GM21447 (cell line): ENCODE results near the gene SMPX.

Experiments used
- ATAC-seq: cut with Tn5 transposase; IDR thresholded peaks from one replicate; pipeline ENCODE4 v1.9.1; 2021; ENCODE audit not compliant: unreplicated experiment

The SMPX gene

DNA sequence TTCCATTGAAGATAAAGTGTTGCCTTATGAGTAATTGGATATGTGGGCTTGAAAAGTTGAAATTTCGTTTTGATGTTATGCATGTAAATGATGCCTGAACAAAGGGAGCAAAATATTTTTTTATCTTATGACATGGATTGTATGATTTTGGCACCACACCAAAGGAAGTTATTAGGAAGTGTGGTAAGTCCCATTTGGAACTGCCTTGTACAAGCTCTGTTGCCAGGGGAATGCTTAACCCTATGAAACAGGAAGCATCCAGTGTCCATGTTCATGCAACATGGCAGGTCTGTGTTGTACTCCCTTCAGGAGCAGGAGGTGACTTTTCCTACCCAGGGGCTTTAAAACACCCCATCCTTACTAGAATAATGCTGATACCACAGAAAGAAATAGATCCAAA lies 13.2 kb downstream of the SMPX start:
- ATAC-seq: no peak

DNA sequence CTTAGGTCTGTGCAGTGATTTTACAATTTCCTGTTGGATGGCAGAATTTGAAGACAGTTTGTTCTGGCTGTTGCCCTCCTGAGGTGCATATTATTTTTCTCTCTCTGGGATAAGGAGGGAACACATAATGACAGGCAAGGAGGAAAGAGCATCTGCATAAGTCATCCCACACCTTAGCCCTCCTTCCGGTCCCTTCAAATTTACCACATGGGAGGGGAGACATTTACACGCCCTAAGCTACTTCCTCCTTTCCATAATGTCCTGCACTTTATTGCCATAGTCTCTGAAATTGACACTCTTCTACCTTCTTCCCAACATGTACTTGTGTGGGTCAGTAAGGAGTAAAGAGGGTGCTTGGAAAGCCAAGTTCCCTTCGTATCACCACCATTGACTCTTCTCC lies 13.9 kb downstream of the SMPX start:
- ATAC-seq: no peak

- no peak for ATAC-seq
These were observed 15.8 kb downstream of the SMPX start for GRCh38 chrX:21741869-21742701.

DNA sequence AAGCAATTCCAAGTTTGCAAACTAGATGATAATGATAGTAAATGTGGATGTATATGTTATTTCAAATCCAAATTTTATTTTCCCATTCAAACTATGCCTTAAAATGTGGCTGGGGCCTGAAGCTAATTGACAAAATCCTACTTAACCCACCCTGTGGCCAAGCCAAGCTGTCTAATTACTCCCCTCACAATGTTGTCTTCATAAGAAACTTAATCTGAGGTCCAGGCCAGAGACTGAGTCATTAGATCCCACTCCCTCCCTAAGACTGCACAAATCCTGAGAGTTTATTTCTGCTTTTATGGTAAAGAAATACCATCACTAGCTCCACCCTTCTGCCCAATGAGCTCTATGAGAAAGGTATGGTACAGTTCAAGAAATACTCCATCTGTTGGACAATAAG lies 16.6 kb downstream of the SMPX start:
- no peak for ATAC-seq

GRCh38 chrX:21740329-21741274 lies 17.3 kb downstream of the SMPX start:
- ATAC-seq: no peak

- no peak for ATAC-seq
These were observed 19.0 kb downstream of the SMPX start for GRCh38 chrX:21738950-21739287.

GRCh38 chrX:21738210-21738949 lies 19.5 kb downstream of the SMPX start:
- ATAC-seq: no peak

DNA sequence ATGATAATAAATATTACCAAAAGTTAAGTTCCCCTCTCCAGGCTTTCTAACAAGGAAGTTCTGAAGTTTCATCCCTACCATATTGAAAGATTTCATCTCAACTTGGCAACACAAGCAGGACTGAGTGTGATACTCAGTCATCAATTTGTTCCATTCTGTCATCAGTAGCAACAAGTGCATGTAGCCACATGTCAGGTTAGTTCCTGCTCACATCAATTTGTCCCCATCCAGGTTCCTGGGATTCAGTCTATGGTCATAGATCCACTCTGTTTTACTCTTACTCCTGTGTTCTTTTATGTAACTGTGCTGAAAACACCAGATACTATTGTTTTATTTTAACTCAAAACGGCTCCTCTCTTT lies 22.2 kb downstream of the SMPX start:
- ATAC-seq: no peak

DNA sequence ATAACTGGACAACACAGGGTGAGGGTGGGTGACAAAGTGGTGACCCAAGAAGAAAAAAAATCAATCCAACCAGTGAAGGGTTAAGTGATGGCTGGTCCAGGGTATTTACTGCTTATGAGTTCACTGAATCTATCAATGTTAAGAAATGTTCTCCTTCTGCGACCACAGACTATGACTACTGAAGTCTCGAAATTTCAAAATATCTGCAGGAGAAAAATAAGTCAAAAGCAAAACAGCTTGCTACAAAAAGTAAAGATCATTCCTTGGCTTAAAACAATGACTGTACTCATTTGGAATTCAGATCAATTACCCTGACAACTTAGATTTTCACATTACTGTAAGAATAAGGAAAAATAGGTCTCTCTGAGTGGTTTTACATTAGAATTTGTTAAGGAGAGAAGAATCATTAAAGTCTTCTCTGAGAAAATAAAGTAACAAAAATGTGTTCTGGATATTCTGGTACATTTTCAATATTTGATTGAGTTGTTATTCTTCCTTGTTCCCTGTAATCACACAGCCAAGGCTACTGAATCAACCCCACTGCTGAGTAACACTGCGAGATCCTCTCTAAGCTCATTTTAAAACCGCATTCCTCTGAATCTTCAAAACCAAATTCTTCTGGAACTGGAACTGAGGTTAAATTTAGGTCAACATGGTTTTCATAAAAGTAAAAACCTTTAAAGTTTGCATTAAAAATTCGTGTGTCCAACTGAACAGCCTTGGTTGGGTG lies 22.7 kb downstream of the SMPX start:
- no peak for ATAC-seq

- ATAC-seq: no peak
These were observed 23.7 kb downstream of the SMPX start for GRCh38 chrX:21734175-21734574.

- ATAC-seq: no peak
These were observed 24.2 kb downstream of the SMPX start for GRCh38 chrX:21733705-21734104.

- ATAC-seq: no peak
These were observed 27.9 kb downstream of the SMPX start for GRCh38 chrX:21730026-21730425.

DNA sequence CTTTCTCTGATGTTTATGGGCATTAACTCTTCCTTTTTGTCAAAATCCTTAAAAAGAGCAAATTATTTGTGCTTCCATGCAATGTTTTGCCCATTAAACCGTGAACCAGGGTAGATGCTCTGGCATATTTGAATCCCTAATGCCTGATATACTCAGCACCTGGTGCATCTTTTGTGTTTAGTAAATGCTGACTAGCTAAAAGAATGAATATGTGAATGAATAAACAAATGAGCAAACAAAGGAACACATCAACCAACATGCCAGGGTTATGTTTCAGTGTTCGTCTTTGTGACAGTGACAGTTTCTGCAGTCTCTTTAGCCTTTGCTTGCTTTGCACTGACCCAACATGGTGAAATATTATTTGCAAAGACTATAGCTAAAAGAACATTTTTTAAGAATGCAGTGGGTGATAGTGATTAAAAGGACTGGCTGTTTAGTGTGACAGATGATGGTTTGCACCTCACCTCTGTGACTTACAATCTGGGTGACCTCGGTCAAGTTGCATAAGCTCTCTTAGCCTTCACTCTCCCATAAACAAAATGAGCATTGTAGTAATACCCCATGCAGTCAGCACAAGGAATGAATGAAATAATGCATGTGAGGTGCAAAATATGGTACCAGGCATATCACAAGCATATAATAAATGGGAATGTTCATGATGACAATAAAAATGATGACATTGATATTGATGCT lies 29.5 kb downstream of the SMPX start:
- ATAC-seq: no peak

GRCh38 chrX:21725916-21726315 lies 32.0 kb downstream of the SMPX start:
- no peak for ATAC-seq

GRCh38 chrX:21725496-21725895 lies 32.4 kb downstream of the SMPX start:
- no peak for ATAC-seq

DNA sequence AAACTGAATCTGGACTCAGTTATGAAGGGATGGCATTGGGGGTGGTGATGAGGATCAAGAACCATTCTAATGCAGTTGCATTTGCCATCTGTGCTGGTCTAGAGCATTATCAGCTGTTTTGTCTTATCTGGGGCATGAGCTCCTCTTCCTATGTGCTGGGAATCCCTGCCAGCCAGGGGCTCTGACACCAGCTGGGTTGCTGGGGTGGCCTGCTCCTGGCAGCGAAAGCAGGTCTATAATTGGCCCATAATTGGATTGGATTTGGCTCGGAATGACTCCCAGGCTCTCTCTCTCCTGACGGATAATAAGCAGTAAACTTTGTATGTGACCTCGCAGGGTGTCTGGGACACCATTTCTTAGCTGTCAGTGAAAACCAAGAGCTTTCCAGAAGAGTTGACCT lies 34.1 kb downstream of the SMPX start:
- no peak for ATAC-seq

DNA sequence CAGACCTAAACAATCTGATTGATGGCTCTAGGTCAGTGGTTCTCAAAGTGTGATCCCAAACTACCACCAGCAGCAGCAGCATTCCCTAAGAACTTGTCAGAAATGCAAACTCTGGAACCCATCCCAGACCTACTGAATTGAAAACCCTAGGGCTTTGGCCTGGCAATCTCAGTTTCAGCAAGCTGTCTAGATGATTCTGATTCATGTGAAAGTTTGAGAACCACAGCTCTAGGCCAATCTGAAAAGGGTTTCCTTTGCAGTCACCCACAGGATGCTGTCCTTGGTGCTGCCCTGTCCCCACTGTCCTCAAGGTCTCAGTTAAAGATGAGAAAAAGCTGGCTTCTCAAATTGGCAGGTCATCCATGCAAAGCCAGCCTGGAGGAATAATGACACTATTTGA lies 34.8 kb downstream of the SMPX start:
- ATAC-seq: no peak

GRCh38 chrX:21721195-21721594 lies 36.7 kb downstream of the SMPX start:
- no peak for ATAC-seq

DNA sequence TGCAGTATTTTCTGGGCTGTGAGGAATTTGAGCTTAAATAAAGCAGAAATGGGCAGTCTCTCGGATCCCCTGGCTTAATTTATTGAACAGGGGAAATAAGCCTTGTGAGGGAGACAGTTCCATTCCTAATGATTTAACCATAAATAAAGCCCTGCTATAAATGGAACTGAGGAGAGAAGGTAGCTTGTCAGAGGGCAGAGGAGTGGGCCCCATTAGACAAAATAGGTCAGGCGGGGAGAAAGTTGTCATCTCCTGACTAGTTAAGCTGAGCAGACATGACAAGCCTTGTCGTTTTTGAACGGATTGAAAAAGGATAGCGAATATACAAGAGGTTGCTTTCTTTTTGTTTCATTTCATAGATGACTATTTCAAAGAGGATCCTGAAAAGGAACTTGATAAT lies 39.3 kb downstream of the SMPX start:
- ATAC-seq: no peak

DNA sequence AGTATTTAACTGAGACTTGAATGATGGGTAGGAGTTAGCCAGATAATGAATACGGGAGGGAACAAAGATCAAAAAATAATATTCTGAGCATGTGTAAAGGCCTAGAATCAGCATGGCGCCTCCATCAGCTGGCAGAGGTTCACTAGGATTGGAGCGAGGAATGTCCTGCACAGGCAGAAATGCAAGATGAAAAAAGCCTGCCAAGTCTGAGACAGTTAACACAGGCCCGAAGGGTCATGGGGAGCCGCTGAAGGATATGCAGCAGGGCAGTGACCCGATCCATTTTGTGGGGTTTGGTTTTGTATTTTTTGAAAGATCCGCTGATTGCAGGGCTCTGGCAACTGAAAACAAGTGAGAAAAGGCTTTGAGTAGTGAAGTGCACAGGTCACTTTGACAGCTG lies 40.1 kb downstream of the SMPX start:
- no peak for ATAC-seq
